H9 (cell line): ENCODE results near the gene SBNO1. TPM values are rescaled to one million over a fixed set of nuclear protein-coding genes. Genes with fewer than 3 reads are reported as not detected.
A peak's percentile ranks its signal among the peaks of the same experiment; 100 is the strongest.

ENCODE experiments used
- DNase-seq: peaks from one replicate; pipeline ENCODE4 v3.0.0-alpha.2; 2017
- H2AFZ ChIP-seq: one replicate; pipeline ENCODE4 v1.6.1; 2013; ENCODE audit warnings: mild to moderate bottlenecking, low read length, control low read depth, moderate library complexity
- H2AK5ac ChIP-seq: 2 replicates; pipeline ENCODE4 v1.6.1; 2013; ENCODE audit warnings: low read length, control low read depth, mixed read lengths; ENCODE audit not compliant: insufficient read length
- H2BK120ac ChIP-seq: one replicate; pipeline ENCODE4 v1.6.1; 2013; ENCODE audit warnings: low read depth, mild to moderate bottlenecking, low read length, control low read depth, inconsistent platforms; ENCODE audit not compliant: poor library complexity, severe bottlenecking
- H2BK12ac ChIP-seq: 2 replicates; pipeline ENCODE4 v1.6.1; 2013; ENCODE audit warnings: low read length, control low read depth, mixed read lengths, low read depth; ENCODE audit not compliant: insufficient read length
- H2BK15ac ChIP-seq: 2 replicates; pipeline ENCODE4 v1.6.1; 2013; ENCODE audit warnings: low read depth, low read length, control low read depth
- H2BK20ac ChIP-seq: one replicate; pipeline ENCODE4 v1.6.1; 2013; ENCODE audit warnings: low read depth, mild to moderate bottlenecking, low read length, control low read depth, inconsistent platforms; ENCODE audit not compliant: poor library complexity, severe bottlenecking
- H2BK5ac ChIP-seq: 2 replicates; pipeline ENCODE4 v1.6.1; 2013; ENCODE audit warnings: low read length, control low read depth, mixed read lengths; ENCODE audit not compliant: insufficient read length
- H3K14ac ChIP-seq: 2 replicates; pipeline ENCODE4 v1.6.1; 2013; ENCODE audit warnings: low read length, control low read depth; ENCODE audit not compliant: insufficient read depth
- H3K18ac ChIP-seq: 2 replicates; pipeline ENCODE4 v1.6.1; 2013; ENCODE audit warnings: low read depth, mild to moderate bottlenecking, mixed read lengths, low read length, control low read depth; ENCODE audit not compliant: insufficient read length
- H3K23ac ChIP-seq: 2 replicates; pipeline ENCODE4 v1.6.1; 2013; ENCODE audit warnings: low read length, control low read depth, mixed read lengths, low read depth; ENCODE audit not compliant: insufficient read length
- H3K23me2 ChIP-seq: 2 replicates; pipeline ENCODE4 v1.6.1; 2013; ENCODE audit warnings: low read depth, mild to moderate bottlenecking, mixed read lengths, low read length, control low read depth; ENCODE audit not compliant: insufficient read length, poor library complexity, severe bottlenecking
- H3K27ac ChIP-seq: 2 replicates; pipeline ENCODE4 v1.5.1; 2013; ENCODE audit warnings: low read length, control low read depth, mixed read lengths, low read depth; ENCODE audit not compliant: insufficient read length
- H3K27me3 ChIP-seq: 2 replicates; pipeline ENCODE4 v1.6.1; 2013; ENCODE audit warnings: low read length, control low read depth, inconsistent platforms; ENCODE audit not compliant: insufficient read depth
- H3K4ac ChIP-seq: 2 replicates; pipeline ENCODE4 v1.6.1; 2013; ENCODE audit warnings: low read depth, mild to moderate bottlenecking, control low read depth, inconsistent platforms, low read length, moderate library complexity
- H3K4me1 ChIP-seq: 2 replicates; pipeline ENCODE4 v1.6.1; 2013; ENCODE audit warnings: low read length, control low read depth, inconsistent platforms; ENCODE audit not compliant: insufficient read depth
- H3K4me2 ChIP-seq: 2 replicates; pipeline ENCODE4 v1.6.1; 2013; ENCODE audit warnings: low read length, control low read depth, mixed read lengths; ENCODE audit not compliant: insufficient read length, insufficient read depth
- H3K56ac ChIP-seq: 2 replicates; pipeline ENCODE4 v1.6.1; 2013; ENCODE audit warnings: low read depth, mild to moderate bottlenecking, mixed read lengths, low read length, control low read depth; ENCODE audit not compliant: insufficient read length
- H3K79me1 ChIP-seq: 2 replicates; pipeline ENCODE4 v1.6.1; 2013; ENCODE audit warnings: low read depth, mild to moderate bottlenecking, moderate library complexity, low read length, control low read depth, inconsistent platforms; ENCODE audit not compliant: insufficient read depth, poor library complexity, severe bottlenecking
- H3K79me2 ChIP-seq: 2 replicates; pipeline ENCODE4 v1.6.1; 2013; ENCODE audit warnings: low read length, control low read depth, inconsistent platforms; ENCODE audit not compliant: insufficient read depth
- H3K9ac ChIP-seq: 2 replicates; pipeline ENCODE4 v1.6.1; 2013; ENCODE audit warnings: low read length, control low read depth, mixed read lengths; ENCODE audit not compliant: insufficient read length; ENCODE audit errors: extremely low read depth
- H3K9me3 ChIP-seq: one replicate; pipeline ENCODE4 v1.6.1; 2013; ENCODE audit warnings: low read depth, low read length, inconsistent platforms; ENCODE audit not compliant: control insufficient read depth
- H3T11ph ChIP-seq: one replicate; pipeline ENCODE4 v1.6.1; 2013; ENCODE audit warnings: mild to moderate bottlenecking, low read length, control low read depth, inconsistent platforms
- H4K20me1 ChIP-seq: one replicate; pipeline ENCODE4 v1.6.1; 2013; ENCODE audit not compliant: control insufficient read depth, insufficient read length, insufficient read depth
- H4K5ac ChIP-seq: 2 replicates; pipeline ENCODE4 v1.6.1; 2013; ENCODE audit warnings: low read depth, mild to moderate bottlenecking, mixed read lengths, low read length, control low read depth; ENCODE audit not compliant: insufficient read length
- H4K8ac ChIP-seq: replicated peaks from 2 replicates; pipeline ENCODE4 v1.6.1; 2013; ENCODE audit warnings: low read length, control low read depth, mixed read lengths, low read depth; ENCODE audit not compliant: insufficient read length
- H4K91ac ChIP-seq: 2 replicates; pipeline ENCODE4 v1.6.1; 2013; ENCODE audit warnings: low read depth, mild to moderate bottlenecking, moderate library complexity, mixed read lengths, low read length, control low read depth; ENCODE audit not compliant: insufficient read length
- H3K27ac Mint-ChIP-seq, 3 experiments: 2 replicates in 2 of 3; 3 replicates in 1 of 3; pipeline ENCODE4 v1.8.0; 2020 to 2021; ENCODE audit warnings: mixed read lengths in 3 of 3, mild to moderate bottlenecking in 1 of 3, moderate library complexity in 1 of 3
- H3K27me3 Mint-ChIP-seq: 2 replicates; pipeline ENCODE4 v1.8.0; 2021; ENCODE audit warnings: low read depth, mild to moderate bottlenecking, moderate library complexity, mixed read lengths
- H3K36me3 Mint-ChIP-seq, 3 experiments: 2 replicates in 2 of 3; 3 replicates in 1 of 3; pipeline ENCODE4 v1.8.0; 2020 to 2021; ENCODE audit warnings: low read depth in 3 of 3, mixed read lengths in 3 of 3; ENCODE audit not compliant: insufficient read depth in 1 of 3
- H3K4me1 Mint-ChIP-seq, 2 experiments: 2 replicates each; pipeline ENCODE4 v1.8.0; 2020; ENCODE audit warnings: mixed read lengths in 2 of 2
- H3K4me3 Mint-ChIP-seq, 2 experiments: 2 replicates in 1 of 2; 3 replicates in 1 of 2; pipeline ENCODE4 v1.8.0; 2020 to 2021; ENCODE audit warnings: mild to moderate bottlenecking in 2 of 2, mixed read lengths in 2 of 2, moderate library complexity in 1 of 2
- H3K9me3 Mint-ChIP-seq, 2 experiments: 2 replicates in 1 of 2; 3 replicates in 1 of 2; pipeline ENCODE4 v1.8.0; 2020; ENCODE audit warnings: mild to moderate bottlenecking in 2 of 2, mixed read lengths in 2 of 2, moderate library complexity in 1 of 2
- CTCF ChIP-seq: fragments of 200-600 bp; sonication (generic); conservative IDR thresholded peaks from 3 replicates; pipeline ENCODE4 v1.8.0; 2021; ENCODE audit warnings: antibody characterized with exemption, mild to moderate bottlenecking
- WGBS: extraction: QIAGEN DNeasy Blood & Tissue Kit; methylation state at CpG from one replicate; pipeline ENCODE4 v1.1.7; 2013; ENCODE audit warnings: missing lambda C conversion rate, low lambda C conversion rate, mixed read lengths; ENCODE audit not compliant: insufficient read length; ENCODE audit errors: extremely low coverage; 5-methylcytosine and 5-hydroxymethylcytosine counted together
- total RNA-seq: library from RNA; stranded (reverse); gene quantifications from 2 replicates; pipeline ENCODE4 v1.2.1, GENCODE V29; 2021

The SBNO1 gene
- total RNA-seq, 1 experiment from 2014 or later: 47.5 TPM

- Histone ChIP-seq H3K14ac (no peak overlapping the region), H3K9me3 (no peaks in the 10 kb centered on the region), H2BK20ac (no peak overlapping the region), H4K91ac (no peak overlapping the region), H2BK15ac (no peak overlapping the region), H3K23ac (no peak overlapping the region), H3K4me1 (no peaks in the 10 kb centered on the region), H3K4ac (no peak overlapping the region), H2AK5ac (no peak overlapping the region), H4K8ac (no peak overlapping the region), H3K23me2 (no peaks in the 10 kb centered on the region), H3K4me2 (no peak overlapping the region), H3K18ac (no peak overlapping the region), H3K79me1 (peaks cover 4% of the 10 kb centered on the region), H2BK120ac (no peak overlapping the region), H4K20me1 (peaks cover 3% of the 10 kb centered on the region), H3K27me3 (no peaks in the 10 kb centered on the region), H2AFZ (no peak overlapping the region), H3K56ac (no peak overlapping the region), H2BK5ac (no peak overlapping the region), H3K27ac (no peak overlapping the region), H3T11ph (no peak overlapping the region), H3K9ac (no peak overlapping the region), H4K5ac (no peak overlapping the region), H3K79me2 (no peaks in the 10 kb centered on the region; the same call in 1 of the 2 replicates), H2BK12ac (no peak overlapping the region)
- Mint-ChIP-seq H3K27me3 (no peaks in the 10 kb centered on the region), H3K4me3 (no peak overlapping the region), H3K9me3 (peaks cover 26 to 38% of the 10 kb centered on the region in 2 experiments), H3K27ac (peak overlapping the region in 2 of 3 experiments; percentile 4 to 20; a peak in 1 of 7 replicates), H3K36me3 (peaks cover 50 to 67% (median 57%) of the 10 kb centered on the region in 3 experiments), H3K4me1 (peaks cover 6 to 26% of the 10 kb centered on the region in 2 experiments)
- no peak for DNase-seq
- no CpG with 5 or more reads among the region's 3 CpGs for WGBS
- no peak for TF ChIP-seq CTCF
Measured at GRCh38 chr12:123245678-123246077, 119.0 kb downstream of the SBNO1 start.
